Gastrocnemius medialis (tissue), 4 donors: ENCODE results near the gene SKAP2. TPM values are rescaled to one million over a fixed set of nuclear protein-coding genes. Genes with fewer than 3 reads are reported as not detected.

Experiments
- ATAC-seq, 2 donors: fragments of 150-250 bp; one replicate each; pipeline ENCODE4 v1.9.1; 2016
- DNase-seq, 2 donors: peaks; one replicate each; pipeline ENCODE4 v3.0.0-alpha.2; 2019
- H3K27ac ChIP-seq, 4 donors: fragments of 200-600 bp; sonication (generic); 1 replicate in 1 of 4; 2 replicates in 3 of 4; pipeline ENCODE4 v1.5.1; 2016 to 2018; ENCODE audit warnings: mild to moderate bottlenecking in 2 of 4, moderate library complexity in 1 of 4
- H3K27me3 ChIP-seq, 3 donors: fragments of 200-600 bp; sonication (generic) in 2 of 3; 1 replicate in 1 of 3; 2 replicates in 2 of 3; pipeline versions ENCODE4 v1.5.1 to v1.6.0; 2016 to 2019; ENCODE audit warnings: mild to moderate bottlenecking in 1 of 3, moderate library complexity in 1 of 3
- H3K36me3 ChIP-seq, 2 donors: fragments of 200-600 bp; sonication (generic) in 1 of 2; one replicate each; pipeline ENCODE4 v1.5.1; 2017 to 2018
- H3K4me1 ChIP-seq, 2 donors: fragments of 200-600 bp; sonication (generic) in 1 of 2; one replicate each; pipeline ENCODE4 v1.5.1; 2016 to 2017; ENCODE audit warnings: mild to moderate bottlenecking in 2 of 2
- H3K4me3 ChIP-seq, 4 donors: fragments of 200-600 bp; sonication (generic) in 3 of 4; 1 replicate in 1 of 4; 2 replicates in 3 of 4; pipeline ENCODE4 v1.5.1; 2016 to 2019; ENCODE audit warnings: mild to moderate bottlenecking in 2 of 4
- H3K9me3 ChIP-seq, 3 donors: fragments of 200-600 bp; sonication (generic) in 2 of 3; 1 replicate in 1 of 3; 2 replicates in 2 of 3; pipeline ENCODE4 v1.5.1; 2016 to 2019
- POLR2A ChIP-seq, 2 donors: fragments of 450-650 bp; IDR thresholded peaks; one replicate each; pipeline ENCODE4 v1.6.1; 2017; ENCODE audit warnings: antibody characterized with exemption in 2 of 2, mild to moderate bottlenecking in 2 of 2, moderate library complexity in 2 of 2
- in situ Hi-C, 4 donors: fragments of 200-750 bp; cut with MboI; loops; one replicate each; pipeline versions ENCODE4 v1.15.0 to v1.8.0; 2017; ENCODE audit warnings: low sequenced_read_pairs in 4 of 4
- intact Hi-C: fragments of 100-400 bp; cut with DNase I; formaldehyde crosslinking; loops from one replicate; pipeline ENCODE4 v1.15.1; 2023; ENCODE audit warnings: low total_unique reads
- total RNA-seq, 4 donors: library from RNA; depleted of rRNA; stranded (reverse); fragments of >200 nt; gene quantifications; one replicate each; pipeline versions ENCODE4 v1.1.0 to v1.2.3, GENCODE V29; 2016
- TF ChIP-seq, protein P1 (sequence below), 5 experiments: fragments of 450-650 bp in 3 of 5; fragments of 200-600 bp in 2 of 5; sonication (generic) in 2 of 5; IDR thresholded peaks in 4 of 5; conservative IDR thresholded peaks in 1 of 5; 1 replicate in 4 of 5; 2 replicates in 1 of 5; pipeline ENCODE4 v1.5.1; 2016 to 2019; ENCODE audit warnings: antibody characterized with exemption in 5 of 5, mild to moderate bottlenecking in 3 of 5, moderate library complexity in 3 of 5

SKAP2 gene
- total RNA-seq, 4 donors from 2014 or later: 6.1 to 23.5 (median 17.1) TPM

- ATAC-seq (no peak), DNase-seq (no peak)
- H3K27me3 ChIP-seq: no peaks in the 10 kb centered on the region
- intact Hi-C loops: no loop called here
- H3K4me3 ChIP-seq: no peak overlapping the region
- H3K4me1 ChIP-seq: no peaks in the 10 kb centered on the region
- no peaks in the 10 kb centered on the region for H3K9me3 ChIP-seq
- in situ Hi-C loops: no loop called here
- H3K27ac ChIP-seq: no peak overlapping the region
- H3K36me3 ChIP-seq: no peaks in the 10 kb centered on the region
- no peak for TF ChIP-seq POLR2A (IDR thresholded peaks at IDR 0.05)
- TF ChIP-seq, protein P1, sequence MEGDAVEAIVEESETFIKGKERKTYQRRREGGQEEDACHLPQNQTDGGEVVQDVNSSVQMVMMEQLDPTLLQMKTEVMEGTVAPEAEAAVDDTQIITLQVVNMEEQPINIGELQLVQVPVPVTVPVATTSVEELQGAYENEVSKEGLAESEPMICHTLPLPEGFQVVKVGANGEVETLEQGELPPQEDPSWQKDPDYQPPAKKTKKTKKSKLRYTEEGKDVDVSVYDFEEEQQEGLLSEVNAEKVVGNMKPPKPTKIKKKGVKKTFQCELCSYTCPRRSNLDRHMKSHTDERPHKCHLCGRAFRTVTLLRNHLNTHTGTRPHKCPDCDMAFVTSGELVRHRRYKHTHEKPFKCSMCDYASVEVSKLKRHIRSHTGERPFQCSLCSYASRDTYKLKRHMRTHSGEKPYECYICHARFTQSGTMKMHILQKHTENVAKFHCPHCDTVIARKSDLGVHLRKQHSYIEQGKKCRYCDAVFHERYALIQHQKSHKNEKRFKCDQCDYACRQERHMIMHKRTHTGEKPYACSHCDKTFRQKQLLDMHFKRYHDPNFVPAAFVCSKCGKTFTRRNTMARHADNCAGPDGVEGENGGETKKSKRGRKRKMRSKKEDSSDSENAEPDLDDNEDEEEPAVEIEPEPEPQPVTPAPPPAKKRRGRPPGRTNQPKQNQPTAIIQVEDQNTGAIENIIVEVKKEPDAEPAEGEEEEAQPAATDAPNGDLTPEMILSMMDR (IDR thresholded peaks at IDR 0.05 in 4 of 5, conservative IDR thresholded peaks at IDR 0.05 in 1 of 5): no peak
Observed at GRCh38 chr7:26782501-26782900, 81.9 kb downstream of the SKAP2 start.

- Histone ChIP-seq H3K27ac (no peak overlapping the region), H3K9me3 (no peaks in the 10 kb centered on the region), H3K4me1 (no peaks in the 10 kb centered on the region), H3K36me3 (no peaks in the 10 kb centered on the region), H3K4me3 (no peak overlapping the region), H3K27me3 (no peaks in the 10 kb centered on the region)
- TF ChIP-seq POLR2A (IDR thresholded peaks at IDR 0.05): no peak
- TF ChIP-seq, protein P1 (IDR thresholded peaks at IDR 0.05 in 4 of 5, conservative IDR thresholded peaks at IDR 0.05 in 1 of 5): no peak
- DNase-seq (no peak), ATAC-seq (no peak)
- in situ Hi-C loops: no loop called here
- intact Hi-C loops: no loop called here
Observed at GRCh38 chr7:26779978-26780595, 84.3 kb downstream of the SKAP2 start.

DNA sequence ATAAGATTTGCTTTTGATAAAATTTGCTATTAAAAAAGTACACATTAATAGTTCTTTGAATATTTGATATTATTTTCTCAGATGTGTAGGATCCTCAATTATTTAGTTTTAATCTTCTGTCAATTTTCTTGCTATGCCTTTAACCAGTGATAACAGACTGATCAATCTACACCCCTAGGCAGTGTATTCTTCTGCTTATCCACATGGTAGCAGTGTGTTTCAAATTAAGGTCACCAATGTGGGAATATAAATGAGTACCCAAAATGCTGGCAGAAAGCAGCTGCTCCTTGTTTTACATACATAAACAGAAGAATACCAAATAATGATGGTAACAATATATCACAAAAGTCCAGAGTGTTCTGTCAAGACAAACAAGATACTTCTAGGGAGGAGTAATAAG is 87.0 kb downstream of the SKAP2 start:
- H3K9me3 ChIP-seq: no peaks in the 10 kb centered on the region
- ATAC-seq (no peak), DNase-seq (no peak)
- no peak overlapping the region for H3K27ac ChIP-seq
- no peak overlapping the region for H3K4me3 ChIP-seq
- in situ Hi-C loops: no loop called here
- no peak for TF ChIP-seq POLR2A (IDR thresholded peaks at IDR 0.05)
- TF ChIP-seq, protein P1 (IDR thresholded peaks at IDR 0.05 in 4 of 5, conservative IDR thresholded peaks at IDR 0.05 in 1 of 5): no peak
- intact Hi-C loops: no loop called here
- H3K27me3 ChIP-seq: no peaks in the 10 kb centered on the region
- no peaks in the 10 kb centered on the region for H3K4me1 ChIP-seq
- no peaks in the 10 kb centered on the region for H3K36me3 ChIP-seq

GRCh38 chr7:26760501-26760900 is 103.9 kb downstream of the SKAP2 start:
- DNase-seq (no peak), ATAC-seq (no peak)
- Histone ChIP-seq H3K36me3 (no peaks in the 10 kb centered on the region), H3K9me3 (no peaks in the 10 kb centered on the region), H3K4me3 (no peak overlapping the region), H3K4me1 (no peaks in the 10 kb centered on the region), H3K27ac (no peak overlapping the region), H3K27me3 (no peaks in the 10 kb centered on the region)
- TF ChIP-seq POLR2A (IDR thresholded peaks at IDR 0.05): no peak
- TF ChIP-seq, protein P1 (IDR thresholded peaks at IDR 0.05 in 4 of 5, conservative IDR thresholded peaks at IDR 0.05 in 1 of 5): no peak
- intact Hi-C loops (no loop called here), in situ Hi-C loops (no loop called here)

GRCh38 chr7:26759108-26759507 is 105.3 kb downstream of the SKAP2 start:
- Histone ChIP-seq H3K4me1 (no peaks in the 10 kb centered on the region), H3K27ac (no peak overlapping the region), H3K36me3 (no peaks in the 10 kb centered on the region), H3K4me3 (no peak overlapping the region), H3K27me3 (no peaks in the 10 kb centered on the region), H3K9me3 (no peaks in the 10 kb centered on the region)
- DNase-seq: no peak
- in situ Hi-C loops (no loop called here), intact Hi-C loops (no loop called here)
- TF ChIP-seq, protein P1 (IDR thresholded peaks at IDR 0.05 in 4 of 5, conservative IDR thresholded peaks at IDR 0.05 in 1 of 5): no peak
- TF ChIP-seq POLR2A (IDR thresholded peaks at IDR 0.05): no peak
- no peak for ATAC-seq
